Eye (tissue), 1 donor: ENCODE results near the gene HS3ST4.
A peak's percentile ranks its signal among the peaks of the same experiment; 100 is the strongest.

ENCODE experiments used
- DNase-seq: peaks from one replicate; pipeline ENCODE4 v3.0.0-alpha.2; 2015

Gene HS3ST4

DNA sequence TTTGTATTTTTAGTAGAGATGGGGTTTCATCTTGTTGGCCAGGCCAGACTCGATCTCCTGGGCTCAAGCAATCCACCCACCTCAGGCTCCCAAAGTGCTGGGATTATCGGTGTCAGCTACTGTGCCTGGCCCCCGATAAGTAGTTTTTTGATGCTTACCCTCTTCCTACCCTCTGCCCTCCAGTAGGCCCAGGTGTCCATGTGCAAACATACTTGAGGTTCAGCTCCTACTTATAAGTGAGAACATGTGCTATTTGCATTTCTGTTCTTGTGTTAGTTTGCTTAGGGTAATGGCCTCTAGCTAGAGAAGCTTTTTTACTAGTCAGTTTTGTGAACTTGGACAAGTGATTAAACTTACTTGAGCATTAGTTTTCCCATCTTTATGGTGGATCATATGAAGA, 136.8 kb downstream of the HS3ST4 start:
- no peak for DNase-seq

DNA sequence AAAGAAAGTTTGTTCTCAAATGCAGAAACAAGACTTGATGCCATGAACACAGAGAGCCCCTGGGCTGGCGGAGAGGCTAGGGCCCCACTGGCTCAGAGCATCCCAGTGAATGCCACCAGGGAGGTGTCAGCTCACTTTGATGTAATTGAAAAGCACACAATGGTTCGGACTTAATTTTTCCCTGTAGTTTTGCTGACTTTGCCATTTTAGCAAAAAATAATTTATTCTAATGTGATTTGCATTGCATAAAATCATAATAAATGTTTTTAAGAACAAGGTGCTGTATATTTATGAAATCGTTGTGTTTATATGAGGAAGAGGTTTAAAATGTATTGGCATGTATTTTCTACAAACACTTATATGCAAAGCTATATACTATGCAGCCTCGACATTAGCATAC, 140.5 kb downstream of the HS3ST4 start:
- DNase-seq: no peak

- DNase-seq: no peak
Observed at GRCh38 chr16:25834101-25834500, 142.3 kb downstream of the HS3ST4 start.

GRCh38 chr16:25835126-25835525, 143.4 kb downstream of the HS3ST4 start:
- no peak for DNase-seq

DNA sequence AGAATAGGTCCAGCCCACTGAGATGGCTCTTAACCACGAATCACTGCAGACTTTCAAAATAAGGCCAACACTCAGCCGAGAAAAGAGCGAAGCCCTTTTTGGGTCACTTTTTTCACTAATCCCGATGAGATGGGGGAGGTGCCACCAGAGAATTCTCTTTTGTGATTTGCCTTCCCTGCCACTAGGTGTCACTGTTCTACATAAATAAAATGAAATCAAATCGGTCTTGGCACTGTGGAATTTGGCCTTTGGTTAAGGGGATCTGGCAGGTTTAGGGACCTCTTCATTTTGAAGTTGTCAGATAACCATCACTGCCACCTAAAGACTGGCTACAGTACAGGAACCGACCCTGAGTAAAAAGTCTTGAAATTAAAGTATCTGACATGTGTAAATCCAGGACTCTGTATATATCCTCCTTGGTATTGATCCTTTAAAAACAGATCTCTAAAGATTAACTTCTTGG, 147.0 kb downstream of the HS3ST4 start:
- peak; percentile 85 for DNase-seq

DNA sequence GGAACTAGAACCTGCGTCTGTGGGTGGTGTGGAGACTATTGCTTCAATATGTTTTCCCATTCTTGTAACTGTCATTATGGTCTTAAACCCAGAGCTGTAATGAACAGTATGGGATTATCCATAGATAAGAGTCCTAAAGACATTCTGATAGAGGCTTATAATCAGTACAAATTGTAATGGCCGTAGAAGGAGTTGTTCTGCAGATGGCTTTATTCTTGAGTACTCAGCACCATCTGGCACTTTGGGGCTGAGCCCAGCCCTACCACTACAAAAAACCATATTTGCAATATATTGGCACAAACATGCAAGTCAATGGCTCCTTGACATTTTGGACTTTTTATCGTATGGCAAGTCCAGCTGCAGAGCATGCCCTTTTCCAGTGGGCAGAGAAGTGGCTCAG, 150.0 kb downstream of the HS3ST4 start:
- no peak for DNase-seq

DNA sequence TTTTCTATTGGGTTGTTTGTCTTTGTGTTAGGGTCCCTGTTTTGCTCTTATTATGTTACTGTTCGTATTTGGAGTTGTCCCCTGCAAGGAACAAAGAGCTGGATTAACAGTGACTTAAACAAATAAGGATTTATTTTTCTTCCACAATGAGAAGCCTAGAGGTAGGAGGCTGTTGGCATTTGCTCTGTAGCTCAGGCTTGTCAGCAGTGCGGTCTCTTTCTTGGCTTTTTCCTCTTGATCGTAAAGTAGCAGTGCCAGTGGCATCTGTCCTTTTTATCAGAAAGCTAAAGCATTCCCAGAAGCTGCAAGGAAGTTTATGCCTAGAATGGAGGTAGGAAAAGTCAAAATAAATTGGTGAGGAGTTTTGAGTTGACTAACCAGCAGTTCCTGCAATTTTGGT, 154.1 kb downstream of the HS3ST4 start:
- no peak for DNase-seq

DNA sequence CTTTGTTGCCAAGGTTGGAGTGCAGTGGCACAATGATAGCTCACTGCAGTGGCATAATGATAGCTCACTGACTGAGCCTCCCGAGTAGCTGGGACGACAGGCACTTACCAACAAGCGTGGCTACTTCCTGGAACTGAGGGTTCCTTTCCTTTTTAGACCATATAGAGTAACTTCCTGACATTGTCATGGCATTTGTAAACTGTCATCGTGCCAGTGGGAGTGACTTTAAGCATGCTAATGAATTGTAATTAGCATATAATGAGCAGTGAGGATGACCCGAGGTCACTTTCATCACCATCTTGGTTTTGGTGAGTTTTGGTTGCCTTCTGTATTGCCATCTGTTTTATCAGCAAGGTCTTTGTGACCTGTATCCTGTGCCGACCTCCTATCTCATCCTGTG, 162.4 kb downstream of the HS3ST4 start:
- DNase-seq: no peak

DNA sequence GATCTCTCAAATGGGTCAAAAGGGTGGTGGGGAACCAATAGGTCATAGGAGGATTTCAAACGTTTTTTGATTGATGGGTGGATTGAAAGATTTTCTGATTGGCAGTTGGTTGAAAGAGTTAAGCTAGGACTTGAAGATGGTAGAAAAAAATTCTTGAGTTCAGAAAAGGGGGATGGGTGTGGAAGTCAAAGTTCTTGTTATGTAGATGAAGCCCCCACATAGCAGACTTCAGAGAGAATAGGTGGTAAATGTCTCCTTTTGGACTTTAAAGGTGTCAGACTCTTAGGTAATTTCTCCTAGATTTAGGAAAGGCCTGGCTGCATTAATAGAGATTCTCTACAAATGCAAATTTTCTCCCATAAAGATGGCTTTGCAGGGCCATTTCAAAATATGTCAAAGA, 163.3 kb downstream of the HS3ST4 start:
- no peak for DNase-seq

GRCh38 chr16:25855818-25856217, 164.1 kb downstream of the HS3ST4 start:
- DNase-seq: no peak

DNA sequence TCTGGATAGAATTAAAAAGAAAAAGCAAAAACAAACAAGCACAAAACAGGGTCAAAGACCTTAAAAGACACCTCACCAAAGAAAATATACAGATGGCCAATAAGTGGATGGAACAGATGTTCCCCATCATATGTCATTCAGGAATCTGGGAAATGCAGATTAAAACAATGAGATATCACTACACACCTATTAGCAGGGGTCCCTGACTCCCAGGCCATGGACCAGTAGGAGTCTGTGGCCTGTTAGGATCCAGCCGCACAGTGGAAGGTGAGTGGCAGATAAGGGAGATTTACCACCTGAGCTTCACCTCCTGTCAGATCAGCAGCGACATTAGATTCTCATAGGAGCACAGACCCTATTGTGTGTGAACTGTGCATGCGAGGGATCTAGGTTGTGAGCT, 167.9 kb downstream of the HS3ST4 start:
- DNase-seq: no peak

- no peak for DNase-seq
Observed at GRCh38 chr16:25867041-25867440, 175.3 kb downstream of the HS3ST4 start.

GRCh38 chr16:25868106-25868505, 176.3 kb downstream of the HS3ST4 start:
- no peak for DNase-seq

- DNase-seq: peak; percentile 19
Observed at GRCh38 chr16:25868706-25869370, 177.1 kb downstream of the HS3ST4 start.

DNA sequence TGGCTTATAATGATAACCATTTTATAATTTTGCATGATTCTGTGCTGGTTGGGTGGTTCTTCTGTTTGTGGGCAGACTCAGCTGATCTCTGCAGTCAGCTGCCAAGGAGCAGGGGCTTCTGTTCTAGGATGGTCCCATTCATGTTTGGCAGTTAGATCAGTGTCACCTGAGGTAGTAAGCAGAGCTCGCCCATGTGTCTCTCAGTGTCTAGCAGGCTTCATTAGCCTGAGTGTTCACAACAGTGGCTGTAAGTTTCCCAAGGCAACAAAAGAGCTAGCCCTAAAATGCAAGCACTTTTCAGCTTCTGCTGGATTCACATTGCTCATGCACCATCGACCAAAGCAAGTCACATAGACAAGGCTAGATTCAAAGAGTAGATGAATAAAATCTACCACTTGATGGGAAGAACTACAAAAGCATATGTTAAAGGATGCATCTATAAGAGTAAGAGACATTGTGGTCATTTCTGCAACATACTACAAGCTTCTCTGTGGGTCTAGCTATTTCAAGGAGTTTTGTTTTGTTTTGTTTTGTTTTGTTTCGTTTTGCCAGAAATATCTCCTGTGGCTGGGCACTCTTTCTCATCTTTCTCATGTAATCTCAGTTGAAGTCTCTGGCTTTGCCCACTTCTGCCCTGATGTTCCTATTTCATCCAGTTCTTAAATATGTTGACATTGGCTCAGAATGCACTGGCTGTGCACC, 180.8 kb downstream of the HS3ST4 start:
- peak; percentile 26 for DNase-seq

DNA sequence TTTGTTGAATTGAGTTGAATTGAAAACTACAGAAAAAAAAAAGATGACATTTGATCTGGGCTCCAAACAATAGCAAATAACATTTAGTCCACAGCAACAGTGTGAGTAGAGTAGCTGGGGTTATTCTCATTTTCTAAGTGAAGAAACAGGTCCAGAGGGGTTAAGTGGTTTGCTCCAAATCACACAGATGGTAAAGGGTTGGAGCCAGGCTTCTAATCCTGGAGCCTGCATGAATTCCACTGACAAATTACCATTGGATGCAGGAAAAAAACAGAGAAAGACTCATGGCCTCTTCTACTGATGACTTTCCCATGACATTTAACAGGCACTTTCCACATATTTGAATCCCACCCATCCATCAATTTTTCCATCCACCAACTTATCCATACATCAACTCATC, 182.4 kb downstream of the HS3ST4 start:
- no peak for DNase-seq

DNA sequence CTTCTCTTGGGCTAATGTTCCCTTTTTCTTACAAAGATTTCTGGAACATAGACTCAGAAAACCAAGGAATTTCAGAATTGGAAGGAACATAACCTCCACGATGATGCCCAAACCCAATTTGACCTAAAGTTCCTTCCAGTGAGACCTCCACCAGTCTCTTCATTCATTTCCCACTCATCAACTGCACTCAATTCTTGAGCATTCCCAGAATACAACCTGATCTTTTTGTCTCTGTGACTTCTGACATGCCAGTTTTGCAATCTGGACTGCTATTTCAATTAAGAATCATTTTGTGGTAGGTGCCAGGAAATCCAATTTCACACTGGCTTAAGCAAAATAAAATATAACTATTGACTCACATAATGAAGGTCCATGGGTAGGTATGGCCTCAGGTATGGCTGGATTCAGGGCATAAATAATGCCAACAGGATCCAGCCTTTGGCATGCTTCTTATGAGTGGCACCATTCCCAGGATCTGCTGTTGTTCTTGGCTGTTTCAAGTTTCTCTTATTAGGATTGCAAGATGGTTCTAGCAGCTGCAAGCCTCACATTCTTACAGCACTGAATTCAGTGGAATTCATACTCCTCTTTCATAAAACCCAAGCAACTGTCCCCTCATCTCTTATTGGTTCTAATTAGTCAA, 184.3 kb downstream of the HS3ST4 start:
- no peak for DNase-seq

GRCh38 chr16:25877103-25877502, 185.3 kb downstream of the HS3ST4 start:
- DNase-seq: no peak

DNA sequence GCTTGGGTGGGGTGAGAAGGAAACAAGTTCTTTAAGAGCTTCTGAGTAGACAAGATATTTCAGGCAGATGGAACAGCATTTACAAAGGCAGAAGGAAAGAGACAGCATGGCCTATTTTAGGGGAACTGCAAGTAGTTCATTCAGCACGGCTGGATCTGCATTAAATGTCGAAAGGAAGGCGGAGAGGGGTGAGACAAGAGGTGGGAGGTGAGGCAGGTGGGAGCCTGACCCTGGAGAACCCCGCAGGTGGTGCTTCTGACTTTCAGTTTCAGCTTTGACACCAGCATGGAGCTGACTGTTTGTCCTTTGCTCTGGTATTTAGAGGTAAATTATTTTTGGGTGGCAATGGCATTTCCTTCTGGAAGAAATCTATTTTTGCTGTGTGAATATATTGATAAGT, 194.8 kb downstream of the HS3ST4 start:
- no peak for DNase-seq

- DNase-seq: no peak
Observed at GRCh38 chr16:25888868-25889267, 197.1 kb downstream of the HS3ST4 start.

DNA sequence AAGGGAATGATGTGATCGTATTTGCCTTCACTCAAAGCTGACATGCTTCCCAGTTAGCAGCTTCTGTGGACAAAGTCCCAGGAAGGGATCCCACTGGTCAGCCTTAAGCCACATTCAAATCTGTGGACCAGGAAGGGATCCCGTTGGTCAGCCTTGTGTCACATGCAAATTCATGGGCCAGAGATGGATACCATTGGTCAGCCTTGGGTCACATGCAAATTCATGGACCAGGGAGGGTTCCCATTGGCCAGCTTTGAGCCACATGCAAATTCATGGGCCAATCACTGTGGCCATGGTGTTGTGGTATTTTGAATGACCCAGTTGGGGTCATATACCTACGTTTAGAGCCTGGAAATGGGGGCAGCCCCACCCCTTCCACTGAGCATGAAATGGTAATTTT, 201.6 kb downstream of the HS3ST4 start:
- no peak for DNase-seq

GRCh38 chr16:25894093-25894492, 202.3 kb downstream of the HS3ST4 start:
- DNase-seq: no peak

- DNase-seq: peak; percentile 25
Observed at GRCh38 chr16:25895380-25895779, 203.6 kb downstream of the HS3ST4 start.

GRCh38 chr16:25896411-25896810, 204.7 kb downstream of the HS3ST4 start:
- DNase-seq: no peak
